ENCODE results near the gene PSMC5. TPM values are rescaled to one million over a fixed set of nuclear protein-coding genes. Genes with fewer than 3 reads are reported as not detected.
A peak's percentile ranks its signal among the peaks of the same experiment; 100 is the strongest.

Gene PSMC5
- total and polyA plus RNA-seq, 9 of the 15 experiments (the other 6 are each of a cell fraction or from before 2014, with no cell fraction given): 89.2 to 393 (median 161) TPM

DNA sequence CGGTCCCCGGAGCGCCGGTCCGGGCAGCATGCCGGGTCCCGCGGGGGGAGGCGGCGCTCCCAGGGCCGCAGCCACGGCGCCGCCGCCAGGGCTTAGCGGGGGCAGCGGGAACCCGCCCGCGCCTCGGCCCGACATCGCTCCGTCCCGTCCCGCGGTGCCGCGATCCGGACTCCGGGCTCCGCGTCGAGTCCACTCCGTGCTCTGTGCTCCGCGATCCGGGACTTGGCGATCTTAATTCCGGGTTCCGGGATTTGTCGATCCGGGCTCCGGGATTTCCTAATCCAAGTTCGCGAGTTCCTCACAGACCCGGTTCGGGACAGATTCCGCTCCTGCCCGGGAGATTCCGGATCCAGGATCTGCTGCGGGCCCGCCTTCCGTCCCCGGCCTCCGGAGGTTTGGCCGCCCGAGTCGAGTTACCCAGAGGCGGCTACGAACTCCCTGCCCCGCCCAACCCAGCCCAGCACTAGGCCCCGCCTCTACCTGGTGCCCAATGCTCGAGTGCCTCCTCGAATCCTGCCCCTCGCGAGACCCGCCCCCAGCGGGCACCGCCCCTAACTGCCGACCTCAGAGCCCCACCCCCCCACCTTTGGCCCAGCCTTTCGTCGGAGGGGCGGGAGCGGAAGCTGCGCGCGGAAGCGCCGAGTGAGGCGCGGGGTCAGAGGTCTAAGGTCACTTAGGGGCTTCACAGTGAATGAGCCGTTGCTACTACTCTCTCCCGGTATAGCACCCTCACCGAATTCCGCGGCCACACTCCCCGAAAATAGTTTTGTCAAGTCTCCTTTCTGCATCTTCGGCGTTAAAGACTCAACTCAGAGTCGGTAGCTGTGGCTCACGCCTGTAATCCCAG, 15.5 kb downstream of the PSMC5 start, which contains the start of gene SMARCD2 (continued):
- TF ChIP-seq, protein P1, sequence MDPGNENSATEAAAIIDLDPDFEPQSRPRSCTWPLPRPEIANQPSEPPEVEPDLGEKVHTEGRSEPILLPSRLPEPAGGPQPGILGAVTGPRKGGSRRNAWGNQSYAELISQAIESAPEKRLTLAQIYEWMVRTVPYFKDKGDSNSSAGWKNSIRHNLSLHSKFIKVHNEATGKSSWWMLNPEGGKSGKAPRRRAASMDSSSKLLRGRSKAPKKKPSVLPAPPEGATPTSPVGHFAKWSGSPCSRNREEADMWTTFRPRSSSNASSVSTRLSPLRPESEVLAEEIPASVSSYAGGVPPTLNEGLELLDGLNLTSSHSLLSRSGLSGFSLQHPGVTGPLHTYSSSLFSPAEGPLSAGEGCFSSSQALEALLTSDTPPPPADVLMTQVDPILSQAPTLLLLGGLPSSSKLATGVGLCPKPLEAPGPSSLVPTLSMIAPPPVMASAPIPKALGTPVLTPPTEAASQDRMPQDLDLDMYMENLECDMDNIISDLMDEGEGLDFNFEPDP (CRISPR knock-in tag; IDR thresholded peaks at IDR 0.05): 0 out of 2 replicates have a peak, but pooled peaks have one; percentile 43
- TF ChIP-seq, protein P2, sequence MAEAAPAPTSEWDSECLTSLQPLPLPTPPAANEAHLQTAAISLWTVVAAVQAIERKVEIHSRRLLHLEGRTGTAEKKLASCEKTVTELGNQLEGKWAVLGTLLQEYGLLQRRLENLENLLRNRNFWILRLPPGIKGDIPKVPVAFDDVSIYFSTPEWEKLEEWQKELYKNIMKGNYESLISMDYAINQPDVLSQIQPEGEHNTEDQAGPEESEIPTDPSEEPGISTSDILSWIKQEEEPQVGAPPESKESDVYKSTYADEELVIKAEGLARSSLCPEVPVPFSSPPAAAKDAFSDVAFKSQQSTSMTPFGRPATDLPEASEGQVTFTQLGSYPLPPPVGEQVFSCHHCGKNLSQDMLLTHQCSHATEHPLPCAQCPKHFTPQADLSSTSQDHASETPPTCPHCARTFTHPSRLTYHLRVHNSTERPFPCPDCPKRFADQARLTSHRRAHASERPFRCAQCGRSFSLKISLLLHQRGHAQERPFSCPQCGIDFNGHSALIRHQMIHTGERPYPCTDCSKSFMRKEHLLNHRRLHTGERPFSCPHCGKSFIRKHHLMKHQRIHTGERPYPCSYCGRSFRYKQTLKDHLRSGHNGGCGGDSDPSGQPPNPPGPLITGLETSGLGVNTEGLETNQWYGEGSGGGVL (CRISPR knock-in tag; IDR thresholded peaks at IDR 0.05): no peak
- TF ChIP-seq, protein P3, sequence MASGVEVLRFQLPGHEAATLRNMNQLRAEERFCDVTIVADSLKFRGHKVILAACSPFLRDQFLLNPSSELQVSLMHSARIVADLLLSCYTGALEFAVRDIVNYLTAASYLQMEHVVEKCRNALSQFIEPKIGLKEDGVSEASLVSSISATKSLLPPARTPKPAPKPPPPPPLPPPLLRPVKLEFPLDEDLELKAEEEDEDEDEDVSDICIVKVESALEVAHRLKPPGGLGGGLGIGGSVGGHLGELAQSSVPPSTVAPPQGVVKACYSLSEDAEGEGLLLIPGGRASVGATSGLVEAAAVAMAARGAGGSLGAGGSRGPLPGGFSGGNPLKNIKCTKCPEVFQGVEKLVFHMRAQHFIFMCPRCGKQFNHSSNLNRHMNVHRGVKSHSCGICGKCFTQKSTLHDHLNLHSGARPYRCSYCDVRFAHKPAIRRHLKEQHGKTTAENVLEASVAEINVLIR (CRISPR knock-in tag; IDR thresholded peaks at IDR 0.05): no peak
- TF ChIP-seq DMBX1 (CRISPR knock-in tag; IDR thresholded peaks at IDR 0.05; ENCODE audit: borderline replicate concordance) (peak; percentile 75; the same call in 1 of the 2 replicates), EHMT2 (IDR thresholded peaks at IDR 0.05) (no peak), PHF20 (IDR thresholded peaks at IDR 0.05; ENCODE audit: partially characterized antibody) (peak; percentile 67), ZNF766 (CRISPR knock-in tag; conservative IDR thresholded peaks at IDR 0.05) (peak; percentile 59), NFIC (IDR thresholded peaks at IDR 0.05) (peak; percentile 58), CBX3 (IDR thresholded peaks at IDR 0.05; ENCODE audit: borderline replicate concordance in 1 of 2, low read length in 2 of 2) (peak in 1 of 2 experiments; percentile 90; a peak in 2 of 3 replicates), COPS2 (conservative IDR thresholded peaks at IDR 0.05) (no peak), DNMT1 (IDR thresholded peaks at IDR 0.05) (peak; percentile 81; the same call in 1 of the 2 replicates), EWSR1 (IDR thresholded peaks at IDR 0.05; ENCODE audit: borderline replicate concordance, low read depth, partially characterized antibody) (no peak), TCF7 (IDR thresholded peaks at IDR 0.05; ENCODE audit: borderline replicate concordance) (peak; percentile 72; the same call in 1 of the 2 replicates), HEY1 (CRISPR knock-in tag; IDR thresholded peaks at IDR 0.05; ENCODE audit: borderline replicate concordance) (no peak), NCOR1 (IDR thresholded peaks at IDR 0.05) (peak; percentile 74), BRD4 (IDR thresholded peaks at IDR 0.05) (no peak; the same call in 1 of the 2 replicates), KAT8 (IDR thresholded peaks at IDR 0.05; ENCODE audit: low read depth) (no peak), MAFG (tag; conservative IDR thresholded peaks at IDR 0.05) (no peak), POLR3G (IDR thresholded peaks at IDR 0.05; ENCODE audit: extremely low read depth, insufficient read length, insufficient replicate concordance) (no peak), RBM14 (IDR thresholded peaks at IDR 0.05; ENCODE audit: borderline replicate concordance, insufficient read depth, low read depth, low read length) (no peak)
- TF ChIP-seq, protein P4, sequence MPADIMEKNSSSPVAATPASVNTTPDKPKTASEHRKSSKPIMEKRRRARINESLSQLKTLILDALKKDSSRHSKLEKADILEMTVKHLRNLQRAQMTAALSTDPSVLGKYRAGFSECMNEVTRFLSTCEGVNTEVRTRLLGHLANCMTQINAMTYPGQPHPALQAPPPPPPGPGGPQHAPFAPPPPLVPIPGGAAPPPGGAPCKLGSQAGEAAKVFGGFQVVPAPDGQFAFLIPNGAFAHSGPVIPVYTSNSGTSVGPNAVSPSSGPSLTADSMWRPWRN (IDR thresholded peaks at IDR 0.05; ENCODE audit: low read depth): 0 out of 2 replicates have a peak, but pooled peaks have one; percentile 19
- TF ChIP-seq, protein P5, sequence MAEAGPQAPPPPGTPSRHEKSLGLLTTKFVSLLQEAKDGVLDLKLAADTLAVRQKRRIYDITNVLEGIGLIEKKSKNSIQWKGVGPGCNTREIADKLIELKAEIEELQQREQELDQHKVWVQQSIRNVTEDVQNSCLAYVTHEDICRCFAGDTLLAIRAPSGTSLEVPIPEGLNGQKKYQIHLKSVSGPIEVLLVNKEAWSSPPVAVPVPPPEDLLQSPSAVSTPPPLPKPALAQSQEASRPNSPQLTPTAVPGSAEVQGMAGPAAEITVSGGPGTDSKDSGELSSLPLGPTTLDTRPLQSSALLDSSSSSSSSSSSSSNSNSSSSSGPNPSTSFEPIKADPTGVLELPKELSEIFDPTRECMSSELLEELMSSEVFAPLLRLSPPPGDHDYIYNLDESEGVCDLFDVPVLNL (CRISPR knock-in tag; IDR thresholded peaks at IDR 0.05; ENCODE audit: low read depth): no peak

Data from K562 (cell line).